Neural cell (in vitro differentiated cells): ENCODE measurements around the gene SLC34A3. TPM values are rescaled to one million over a fixed set of nuclear protein-coding genes. Genes with fewer than 3 reads are reported as not detected.

Experiments
- H2AFZ ChIP-seq: fragments of 200-600, 300-800 bp; sonication (generic), shearing (Covaris generic); 2 replicates; pipeline ENCODE4 v1.6.0; 2014; ENCODE audit warnings: low read depth, mild to moderate bottlenecking, antibody characterized with exemption, low read length, moderate library complexity
- H3F3A ChIP-seq: fragments of 200-600 bp; shearing (Covaris generic); 2 replicates; pipeline ENCODE4 v1.6.1; 2016; ENCODE audit warnings: mild to moderate bottlenecking, moderate library complexity, mixed read lengths, antibody characterized with exemption, low read length; ENCODE audit not compliant: insufficient read depth, poor library complexity, severe bottlenecking
- H3K27ac ChIP-seq: fragments of 200-600, 300-800 bp; sonication (generic), shearing (Covaris generic); 2 replicates; pipeline ENCODE4 v1.5.1; 2014; ENCODE audit warnings: mild to moderate bottlenecking, low read length, moderate library complexity
- H3K27me3 ChIP-seq: fragments of 300-800, 200-600 bp; sonication (generic), shearing (Covaris generic); 2 replicates; pipeline ENCODE4 v1.6.0; 2014; ENCODE audit warnings: mild to moderate bottlenecking, low read depth, low read length, moderate library complexity; ENCODE audit not compliant: insufficient read depth
- H3K36me3 ChIP-seq: fragments of 300-800, 200-600 bp; sonication (generic), shearing (Covaris generic); 2 replicates; pipeline ENCODE4 v1.5.1; 2014; ENCODE audit warnings: mild to moderate bottlenecking, antibody characterized with exemption, low read length, moderate library complexity; ENCODE audit not compliant: insufficient read depth
- H3K4me2 ChIP-seq: fragments of 300-800, 200-600 bp; sonication (generic), shearing (Covaris generic); 2 replicates; pipeline ENCODE4 v1.6.0; 2014; ENCODE audit warnings: mild to moderate bottlenecking, low read length
- H3K4me3 ChIP-seq: fragments of 300-800, 200-600 bp; sonication (generic), shearing (Covaris generic); 2 replicates; pipeline ENCODE4 v1.5.1; 2014; ENCODE audit warnings: mild to moderate bottlenecking, low read length, moderate library complexity
- H3K79me2 ChIP-seq: fragments of 200-600 bp; shearing (Covaris generic); replicated peaks from 2 replicates; pipeline ENCODE4 v1.6.0; 2014; ENCODE audit warnings: mild to moderate bottlenecking, low read length, moderate library complexity; ENCODE audit not compliant: insufficient read depth
- H3K9ac ChIP-seq: fragments of 300-800, 200-600 bp; sonication (generic), shearing (Covaris generic); 2 replicates; pipeline ENCODE4 v1.6.1; 2016; ENCODE audit warnings: mild to moderate bottlenecking, low read length, mixed read lengths
- H3K9me2 ChIP-seq: fragments of 200-600 bp; shearing (Covaris generic); 2 replicates; pipeline ENCODE4 v1.6.1; 2016; ENCODE audit warnings: mild to moderate bottlenecking, low read length, mixed read lengths; ENCODE audit not compliant: insufficient read depth
- H3K9me3 ChIP-seq: fragments of 200-600, 300-800 bp; sonication (generic), shearing (Covaris generic); 2 replicates; pipeline ENCODE4 v1.6.1; 2016; ENCODE audit warnings: mild to moderate bottlenecking, mixed run types, low read length, moderate library complexity, mixed read lengths
- H4K20me1 ChIP-seq: fragments of 200-600 bp; shearing (Covaris generic); 2 replicates; pipeline ENCODE4 v1.6.1; 2016; ENCODE audit warnings: mild to moderate bottlenecking, mixed run types; ENCODE audit not compliant: insufficient read depth
- EP300 ChIP-seq: fragments of 450-650 bp; conservative IDR thresholded peaks from 2 replicates; pipeline ENCODE4 v1.6.1; 2014; ENCODE audit warnings: antibody characterized with exemption, mild to moderate bottlenecking, moderate library complexity; ENCODE audit not compliant: poor library complexity, severe bottlenecking
- EZH2 ChIP-seq: fragments of 200-600, 300-800 bp; shearing (Covaris generic), sonication (generic); IDR thresholded peaks from 2 replicates; pipeline ENCODE4 v1.6.1; 2014; ENCODE audit warnings: antibody characterized with exemption, low read length, borderline replicate concordance, mild to moderate bottlenecking; ENCODE audit not compliant: insufficient read depth, poor library complexity, severe bottlenecking
- MXI1 ChIP-seq: fragments of 450-650 bp; conservative IDR thresholded peaks from 2 replicates; pipeline ENCODE4 v1.6.1; 2014; ENCODE audit warnings: antibody characterized with exemption, mild to moderate bottlenecking; ENCODE audit not compliant: poor library complexity, severe bottlenecking
- POLR2AphosphoS5 ChIP-seq: IDR thresholded peaks from 2 replicates; pipeline ENCODE4 v1.6.1; 2012
- RAD21 ChIP-seq: fragments of 450-650 bp; conservative IDR thresholded peaks from 2 replicates; pipeline ENCODE4 v1.6.1; 2014; ENCODE audit warnings: antibody characterized with exemption, mild to moderate bottlenecking, moderate library complexity
- SMC3 ChIP-seq: fragments of 450-650 bp; conservative IDR thresholded peaks from 2 replicates; pipeline ENCODE4 v1.6.1; 2014; ENCODE audit warnings: antibody characterized with exemption, mild to moderate bottlenecking, moderate library complexity; ENCODE audit not compliant: poor library complexity
- TAF1 ChIP-seq: IDR thresholded peaks from 2 replicates; pipeline ENCODE4 v1.6.1; 2012; ENCODE audit warnings: low read depth
- polyA plus RNA-seq: library from polyadenylated mRNA; depleted of rRNA; stranded (reverse); fragments of >200 nt; gene quantifications from 2 replicates; pipeline ENCODE4 v1.2.3, GENCODE V29; 2014
- TF ChIP-seq, protein P1 (sequence below): IDR thresholded peaks from 2 replicates; pipeline ENCODE4 v1.6.1; 2012; ENCODE audit warnings: borderline replicate concordance
- TF ChIP-seq, protein P2 (sequence below): fragments of 450-650 bp; IDR thresholded peaks from 2 replicates; pipeline ENCODE4 v1.5.1; 2014; ENCODE audit warnings: antibody characterized with exemption, mild to moderate bottlenecking, moderate library complexity; ENCODE audit not compliant: poor library complexity, severe bottlenecking

Gene SLC34A3
- polyA plus RNA-seq, 1 donor from 2014 or later = 0.27 TPM

DNA sequence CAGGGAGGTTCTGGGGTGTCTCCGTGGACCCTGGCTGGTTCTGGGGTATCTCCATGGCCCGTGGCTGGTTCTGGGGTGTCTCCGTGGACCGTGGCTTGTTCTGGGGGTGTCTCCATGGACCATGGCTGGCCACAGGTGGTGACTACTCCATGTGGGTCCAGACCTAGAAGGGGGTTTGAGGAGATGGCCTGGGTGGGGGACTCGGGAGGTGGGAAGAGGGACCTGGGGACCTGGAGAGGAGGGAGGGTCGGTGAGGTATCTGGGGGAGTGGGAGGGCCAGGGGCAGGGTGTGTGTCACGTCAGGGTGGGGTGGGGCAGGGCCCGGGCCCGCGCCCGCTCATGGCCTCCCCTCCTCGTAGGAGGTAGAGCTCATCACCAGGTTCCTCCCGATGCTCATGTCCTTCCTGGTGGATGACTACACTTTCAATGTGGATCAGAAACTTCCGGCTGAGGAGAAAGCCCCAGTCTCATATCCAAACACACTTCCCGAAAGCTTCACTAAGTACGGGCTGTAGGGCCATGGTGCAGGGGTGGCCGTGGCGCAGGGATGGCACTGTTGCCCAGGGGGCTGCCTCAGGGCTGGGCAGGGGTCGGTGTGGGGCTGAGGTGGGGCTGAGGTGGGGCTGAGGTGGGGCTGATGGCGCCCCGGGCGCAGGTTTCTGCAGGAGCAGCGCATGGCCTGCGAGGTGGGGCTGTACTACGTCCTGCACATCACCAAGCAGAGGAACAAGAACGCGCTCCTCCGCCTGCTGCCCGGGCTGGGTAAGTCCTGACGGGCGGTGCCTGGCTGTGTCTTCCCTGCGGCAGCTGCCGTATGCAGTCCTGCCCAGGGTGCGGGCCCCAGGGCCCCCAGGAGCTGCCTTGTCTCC is 36.1 kb downstream of the SLC34A3 start:
- Histone ChIP-seq H3K27me3 (no peaks in the 10 kb centered on the region), H4K20me1 (no peaks in the 10 kb centered on the region), H3K9ac (no peak overlapping the region), H3K27ac (no peak overlapping the region), H3K4me3 (no peak overlapping the region), H3K36me3 (no peaks in the 10 kb centered on the region), H2AFZ (no peak overlapping the region), H3K79me2 (no peaks in the 10 kb centered on the region), H3K9me2 (no peaks in the 10 kb centered on the region), H3F3A (no peaks in the 10 kb centered on the region), H3K4me2 (no peak overlapping the region), H3K9me3 (no peaks in the 10 kb centered on the region)
- TF ChIP-seq, protein P1, sequence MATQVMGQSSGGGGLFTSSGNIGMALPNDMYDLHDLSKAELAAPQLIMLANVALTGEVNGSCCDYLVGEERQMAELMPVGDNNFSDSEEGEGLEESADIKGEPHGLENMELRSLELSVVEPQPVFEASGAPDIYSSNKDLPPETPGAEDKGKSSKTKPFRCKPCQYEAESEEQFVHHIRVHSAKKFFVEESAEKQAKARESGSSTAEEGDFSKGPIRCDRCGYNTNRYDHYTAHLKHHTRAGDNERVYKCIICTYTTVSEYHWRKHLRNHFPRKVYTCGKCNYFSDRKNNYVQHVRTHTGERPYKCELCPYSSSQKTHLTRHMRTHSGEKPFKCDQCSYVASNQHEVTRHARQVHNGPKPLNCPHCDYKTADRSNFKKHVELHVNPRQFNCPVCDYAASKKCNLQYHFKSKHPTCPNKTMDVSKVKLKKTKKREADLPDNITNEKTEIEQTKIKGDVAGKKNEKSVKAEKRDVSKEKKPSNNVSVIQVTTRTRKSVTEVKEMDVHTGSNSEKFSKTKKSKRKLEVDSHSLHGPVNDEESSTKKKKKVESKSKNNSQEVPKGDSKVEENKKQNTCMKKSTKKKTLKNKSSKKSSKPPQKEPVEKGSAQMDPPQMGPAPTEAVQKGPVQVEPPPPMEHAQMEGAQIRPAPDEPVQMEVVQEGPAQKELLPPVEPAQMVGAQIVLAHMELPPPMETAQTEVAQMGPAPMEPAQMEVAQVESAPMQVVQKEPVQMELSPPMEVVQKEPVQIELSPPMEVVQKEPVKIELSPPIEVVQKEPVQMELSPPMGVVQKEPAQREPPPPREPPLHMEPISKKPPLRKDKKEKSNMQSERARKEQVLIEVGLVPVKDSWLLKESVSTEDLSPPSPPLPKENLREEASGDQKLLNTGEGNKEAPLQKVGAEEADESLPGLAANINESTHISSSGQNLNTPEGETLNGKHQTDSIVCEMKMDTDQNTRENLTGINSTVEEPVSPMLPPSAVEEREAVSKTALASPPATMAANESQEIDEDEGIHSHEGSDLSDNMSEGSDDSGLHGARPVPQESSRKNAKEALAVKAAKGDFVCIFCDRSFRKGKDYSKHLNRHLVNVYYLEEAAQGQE = no peak
- TF ChIP-seq POLR2AphosphoS5 (no peak), EZH2 (no peak), TAF1 (no peak), SMC3 (no peak), RAD21 (no peak), MXI1 (no peak), EP300 (no peak)
- TF ChIP-seq, protein P2, sequence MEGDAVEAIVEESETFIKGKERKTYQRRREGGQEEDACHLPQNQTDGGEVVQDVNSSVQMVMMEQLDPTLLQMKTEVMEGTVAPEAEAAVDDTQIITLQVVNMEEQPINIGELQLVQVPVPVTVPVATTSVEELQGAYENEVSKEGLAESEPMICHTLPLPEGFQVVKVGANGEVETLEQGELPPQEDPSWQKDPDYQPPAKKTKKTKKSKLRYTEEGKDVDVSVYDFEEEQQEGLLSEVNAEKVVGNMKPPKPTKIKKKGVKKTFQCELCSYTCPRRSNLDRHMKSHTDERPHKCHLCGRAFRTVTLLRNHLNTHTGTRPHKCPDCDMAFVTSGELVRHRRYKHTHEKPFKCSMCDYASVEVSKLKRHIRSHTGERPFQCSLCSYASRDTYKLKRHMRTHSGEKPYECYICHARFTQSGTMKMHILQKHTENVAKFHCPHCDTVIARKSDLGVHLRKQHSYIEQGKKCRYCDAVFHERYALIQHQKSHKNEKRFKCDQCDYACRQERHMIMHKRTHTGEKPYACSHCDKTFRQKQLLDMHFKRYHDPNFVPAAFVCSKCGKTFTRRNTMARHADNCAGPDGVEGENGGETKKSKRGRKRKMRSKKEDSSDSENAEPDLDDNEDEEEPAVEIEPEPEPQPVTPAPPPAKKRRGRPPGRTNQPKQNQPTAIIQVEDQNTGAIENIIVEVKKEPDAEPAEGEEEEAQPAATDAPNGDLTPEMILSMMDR = no peak

GRCh38 chr9:137267933-137268355 is 37.2 kb downstream of the SLC34A3 start:
- Histone ChIP-seq H3K4me2 (no peak overlapping the region), H3F3A (no peaks in the 10 kb centered on the region), H2AFZ (no peak overlapping the region), H3K9me3 (no peaks in the 10 kb centered on the region), H3K36me3 (peaks cover 7% of the 10 kb centered on the region), H3K9me2 (no peaks in the 10 kb centered on the region), H3K27ac (no peak overlapping the region), H3K9ac (no peak overlapping the region), H3K79me2 (no peaks in the 10 kb centered on the region), H3K27me3 (no peaks in the 10 kb centered on the region), H3K4me3 (no peak overlapping the region), H4K20me1 (no peaks in the 10 kb centered on the region)
- TF ChIP-seq EZH2 = no peak
- TF ChIP-seq, protein P1 = no peak
- no peak for TF ChIP-seq MXI1
- TF ChIP-seq SMC3 = no peak
- TF ChIP-seq, protein P2 = no peak
- TF ChIP-seq TAF1 = no peak
- TF ChIP-seq POLR2AphosphoS5 = no peak
- TF ChIP-seq RAD21 = no peak
- no peak for TF ChIP-seq EP300
